LNCAP (cell line): ENCODE measurements around the gene B3GALT5.

Experiments used
- CTCF ChIP-seq: fragments of 450-650 bp; IDR thresholded peaks from 2 replicates; pipeline ENCODE4 v1.5.1; 2017; ENCODE audit warnings: mild to moderate bottlenecking

B3GALT5 gene

GRCh38 chr21:39612233-39613040, at the start of gene B3GALT5:
Gene B3GALT5, plus strand, starts transcription at chr21:39612940. Its CDS starts 47,620 bp downstream, at chr21:39660560.
- no peak for TF ChIP-seq CTCF

GRCh38 chr21:39564200-39564599, 48.5 kb upstream of the B3GALT5 start:
- no peak for TF ChIP-seq CTCF

GRCh38 chr21:39567180-39567972, 45.4 kb upstream of the B3GALT5 start:
- no peak for TF ChIP-seq CTCF

GRCh38 chr21:39568361-39568760, 44.4 kb upstream of the B3GALT5 start:
- no peak for TF ChIP-seq CTCF

GRCh38 chr21:39575775-39576174, 37.0 kb upstream of the B3GALT5 start:
- no peak for TF ChIP-seq CTCF

- TF ChIP-seq CTCF, result no peak
These were observed 36.1 kb upstream of the B3GALT5 start for GRCh38 chr21:39576518-39577128.

GRCh38 chr21:39579734-39580332, 32.9 kb upstream of the B3GALT5 start:
- TF ChIP-seq CTCF, result no peak
